HG03571 (cell line): ENCODE data around the gene XIRP1.

Experiments
- ATAC-seq: cut with Tn5 transposase; IDR thresholded peaks from one replicate; pipeline ENCODE4 v1.9.1; 2021; ENCODE audit not compliant: unreplicated experiment

Gene XIRP1

GRCh38 chr3:39146611-39147591 is 45.5 kb downstream of the XIRP1 start:
- ATAC-seq, result no peak

- no peak for ATAC-seq
Observed at GRCh38 chr3:39146083-39146501, 46.3 kb downstream of the XIRP1 start.

DNA sequence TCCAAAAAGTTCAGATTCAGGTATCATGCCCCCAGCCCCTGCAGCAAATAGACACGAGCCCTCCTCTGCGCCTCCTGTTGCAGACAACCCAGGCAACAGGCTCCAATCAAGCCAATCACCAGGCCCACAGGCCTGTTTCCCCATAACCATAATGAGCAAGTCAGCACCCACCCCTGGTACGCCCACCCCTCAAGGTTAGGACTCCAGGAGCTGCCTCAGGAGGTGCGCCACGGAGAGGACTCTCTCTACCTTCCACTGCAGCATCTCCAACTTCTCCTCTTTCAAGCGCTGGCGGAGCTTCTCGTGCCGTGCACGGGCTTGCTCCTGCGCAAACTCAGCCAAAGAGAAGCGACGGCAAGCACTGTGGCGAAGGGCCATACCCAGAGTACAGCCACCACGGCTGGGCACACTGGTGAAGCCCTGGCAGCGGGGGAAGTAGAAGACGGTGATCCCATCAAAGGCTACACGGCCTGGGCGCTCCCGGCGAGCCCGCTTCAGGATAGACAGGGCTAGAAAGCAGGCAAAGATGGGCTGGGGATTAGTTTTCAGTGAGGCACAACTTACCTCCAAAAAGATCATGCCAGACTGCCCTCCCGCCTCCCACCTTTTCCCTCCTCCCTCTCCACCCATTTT is 47.5 kb downstream of the XIRP1 start:
- ATAC-seq, result no peak

DNA sequence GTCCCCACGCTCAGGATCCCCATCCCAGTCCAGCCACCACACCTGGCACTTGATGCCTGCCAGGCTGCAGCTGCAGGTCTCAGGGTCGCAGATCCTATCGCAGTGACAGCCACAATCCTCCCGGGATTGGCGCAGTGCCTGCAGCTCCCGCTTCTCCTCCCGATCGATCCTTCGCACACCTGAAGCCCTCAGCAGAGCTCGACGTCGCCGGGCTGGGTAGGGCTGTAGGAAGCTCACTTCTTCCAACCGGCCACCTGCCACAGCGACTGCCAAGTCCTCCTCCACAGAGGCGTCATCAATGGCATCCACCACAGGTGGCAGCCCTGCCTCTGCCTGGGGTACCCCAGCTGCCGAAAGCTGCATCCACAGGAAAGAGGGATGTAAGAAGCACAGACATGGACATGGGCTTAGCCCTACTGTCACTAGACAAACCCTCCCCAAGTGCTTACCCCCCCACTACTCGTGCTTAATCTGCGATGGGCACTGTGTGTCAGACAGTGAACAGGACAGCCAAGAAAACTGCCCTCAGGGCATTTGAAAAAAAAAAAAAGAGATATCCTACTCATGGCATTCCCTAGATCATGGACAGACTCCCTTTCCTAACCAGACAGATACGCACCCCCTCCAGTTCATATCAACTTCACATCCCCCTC is 48.2 kb downstream of the XIRP1 start:
- ATAC-seq, result no peak

DNA sequence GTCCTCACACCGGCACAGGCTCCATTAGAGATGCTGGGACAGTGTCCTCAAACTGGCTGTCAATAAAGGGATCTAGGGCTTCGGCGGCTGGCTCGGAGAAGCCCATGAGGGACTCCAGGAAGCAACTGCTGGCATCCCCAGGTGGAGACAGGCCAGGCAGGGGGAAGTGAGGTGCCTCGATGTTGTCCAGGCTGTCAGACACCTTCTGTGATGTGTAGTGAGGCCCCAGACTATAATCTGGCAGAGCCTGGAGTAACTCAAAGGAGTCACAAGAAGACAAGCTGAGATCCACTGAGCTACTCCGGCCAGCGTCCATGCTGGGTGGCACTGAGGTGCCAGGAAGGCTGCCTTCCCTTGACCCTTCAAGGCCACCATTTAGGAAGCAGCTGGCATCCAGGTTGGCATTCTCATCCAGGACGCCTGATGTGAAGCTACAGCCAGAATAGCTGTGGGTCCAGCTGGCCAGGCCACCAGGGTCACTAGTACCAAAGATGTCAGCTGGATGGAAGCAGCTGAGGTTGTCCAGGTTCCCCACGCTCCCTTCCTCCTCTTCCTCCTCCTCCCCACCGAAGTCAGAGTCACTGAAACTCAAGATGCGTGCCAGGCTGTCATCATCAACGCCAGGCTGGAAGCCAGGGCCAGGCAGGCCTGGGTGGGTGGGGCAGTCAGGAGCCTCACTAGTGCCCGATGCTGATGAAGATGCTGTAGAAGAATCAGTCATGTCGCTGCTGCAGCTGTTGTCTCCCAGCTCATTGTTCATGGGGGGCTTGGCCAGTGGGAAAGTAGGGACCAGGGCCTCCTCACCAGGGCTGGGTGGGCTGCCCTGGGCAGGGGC is 49.1 kb downstream of the XIRP1 start:
- no peak for ATAC-seq

DNA sequence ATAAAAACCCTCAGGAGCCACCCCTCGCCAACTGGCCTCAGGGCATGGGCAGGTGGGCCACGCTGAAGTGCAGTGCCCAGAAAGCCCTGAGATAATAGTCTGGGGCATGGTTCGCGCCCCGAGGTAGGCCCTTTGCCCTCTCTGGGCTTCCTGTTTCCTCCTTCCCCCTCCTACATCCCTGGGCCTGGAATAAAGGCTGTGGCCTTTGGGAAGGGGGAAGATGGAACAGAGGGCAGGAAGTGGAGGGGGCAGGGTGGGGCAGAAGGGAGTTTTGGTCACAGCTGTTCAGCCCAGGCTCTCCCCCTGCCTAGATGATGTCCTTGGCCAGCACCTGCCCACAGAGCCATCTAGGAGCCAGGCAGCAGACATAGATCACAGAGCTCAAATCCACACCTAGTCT is 50.3 kb downstream of the XIRP1 start:
- no peak for ATAC-seq

- ATAC-seq, result no peak
Observed at GRCh38 chr3:39141171-39141995, 51.0 kb downstream of the XIRP1 start.

DNA sequence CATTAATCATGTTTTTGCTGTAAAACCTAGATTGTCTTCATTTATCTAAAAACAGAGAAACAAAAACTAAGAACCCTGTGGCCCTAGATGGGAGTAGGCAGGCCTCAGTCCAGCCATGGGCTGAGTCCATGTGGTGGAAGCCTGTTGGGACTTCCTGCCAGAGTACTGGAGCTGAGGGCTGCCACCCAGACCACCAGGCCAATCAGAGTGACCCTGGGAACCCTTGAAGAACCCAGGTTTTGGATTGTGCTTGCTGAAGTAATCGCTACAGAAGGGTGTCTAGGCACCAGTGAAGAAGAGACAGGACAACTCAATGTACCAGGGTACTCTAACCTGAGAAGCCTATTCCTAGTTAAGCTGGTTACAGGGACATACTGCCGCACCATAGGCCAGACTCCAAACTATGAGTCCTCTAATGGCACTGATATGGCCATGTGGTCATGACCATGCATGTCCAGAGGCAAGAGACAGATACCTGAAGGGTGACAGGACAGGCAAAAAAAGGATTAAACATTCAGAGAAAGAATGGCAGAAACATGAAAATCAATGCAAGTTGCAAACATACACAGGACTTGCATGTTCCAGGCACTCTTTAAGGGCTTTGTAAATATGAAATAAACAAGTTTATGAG is 51.9 kb downstream of the XIRP1 start:
- ATAC-seq, result no peak

DNA sequence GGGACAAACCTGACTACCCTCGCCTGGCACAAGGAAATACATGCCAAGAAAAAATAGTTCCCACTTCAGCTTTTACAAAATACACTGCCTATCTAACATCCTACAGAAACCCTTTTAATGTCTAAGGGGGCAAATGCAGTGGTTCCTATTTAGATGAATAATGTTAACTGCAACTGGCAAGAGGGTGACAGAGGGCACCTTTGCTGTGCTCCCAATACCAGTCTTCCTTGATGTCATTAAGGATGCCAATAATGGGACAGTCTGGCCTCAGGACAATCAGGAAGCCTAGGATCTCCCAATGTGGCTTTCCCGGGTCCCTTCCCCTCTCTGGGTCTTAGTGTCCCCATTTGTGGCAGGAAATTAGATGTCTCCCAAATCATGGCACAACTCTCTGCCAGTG is 53.0 kb downstream of the XIRP1 start:
- no peak for ATAC-seq

- ATAC-seq, result no peak
Observed at GRCh38 chr3:39138804-39139415, 53.5 kb downstream of the XIRP1 start.

DNA sequence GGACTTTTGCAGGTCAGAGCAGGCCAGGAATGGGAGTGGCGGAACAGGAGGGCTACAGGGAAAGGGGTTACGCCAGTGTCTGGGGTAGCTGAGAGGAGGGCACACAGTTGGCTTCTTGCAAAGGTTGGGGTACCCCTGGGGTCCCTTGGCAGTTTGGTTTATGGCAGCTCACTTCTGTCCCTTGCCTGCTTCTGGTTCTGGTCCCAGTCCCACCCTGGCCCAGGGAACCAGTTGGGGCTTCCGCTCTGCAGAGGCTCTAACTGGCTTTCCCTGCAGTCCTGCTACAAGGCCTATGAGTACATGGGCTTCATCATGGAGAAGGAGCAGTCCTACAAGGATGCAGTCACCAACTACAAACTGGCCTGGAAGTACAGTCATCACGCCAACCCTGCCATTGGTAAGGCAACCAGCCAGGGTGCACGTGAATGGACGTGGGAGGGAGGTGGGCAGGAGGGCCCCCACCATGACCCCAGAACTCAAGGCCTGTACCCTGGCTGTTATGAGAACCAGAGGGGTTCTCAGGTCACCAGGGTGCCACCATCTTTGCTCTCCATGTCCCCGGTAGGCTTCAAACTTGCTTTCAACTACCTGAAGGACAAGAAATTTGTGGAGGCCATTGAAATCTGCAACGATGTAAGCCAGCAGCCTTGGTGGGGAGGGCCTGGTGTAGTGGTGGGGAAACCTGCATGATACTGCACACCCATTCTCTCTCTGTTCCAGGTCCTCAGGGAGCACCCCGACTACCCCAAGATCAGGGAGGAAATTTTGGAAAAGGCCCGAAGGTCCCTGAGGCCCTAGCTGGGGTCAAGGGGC is 54.2 kb downstream of the XIRP1 start:
- no peak for ATAC-seq

GRCh38 chr3:39137435-39137936 is 54.9 kb downstream of the XIRP1 start:
- no peak for ATAC-seq

- ATAC-seq, result no peak
Observed at GRCh38 chr3:39136533-39137434, 55.6 kb downstream of the XIRP1 start.

GRCh38 chr3:39135170-39135805 is 57.1 kb downstream of the XIRP1 start:
- no peak for ATAC-seq

DNA sequence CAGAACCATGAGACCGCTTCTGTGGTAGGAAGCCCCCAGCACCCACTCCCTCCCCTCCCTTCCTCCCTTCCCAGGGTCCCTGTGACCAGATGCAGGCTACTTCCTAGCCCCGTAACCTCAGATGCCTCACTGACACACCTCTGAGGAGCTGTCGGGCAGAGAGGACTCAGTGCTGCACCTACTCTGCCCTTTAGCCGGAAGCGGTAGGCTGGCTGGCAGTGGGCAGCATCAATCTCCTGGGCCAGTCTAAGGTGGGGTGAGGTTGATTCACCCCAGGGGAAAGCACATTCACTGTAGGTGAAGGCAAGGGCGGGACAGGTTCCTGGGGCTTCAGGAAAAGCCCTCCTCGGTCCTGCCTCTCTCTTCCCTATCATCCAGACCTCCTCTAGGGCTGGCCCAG is 58.1 kb downstream of the XIRP1 start:
- ATAC-seq, result no peak

GRCh38 chr3:39133822-39134221 is 58.6 kb downstream of the XIRP1 start:
- ATAC-seq, result no peak
